SU-DHL-6 (cell line): Measurements from ENCODE around the gene FAM228B.

Experiments used
- CTCF ChIP-seq: fragments of 200-600 bp; sonication (generic); IDR thresholded peaks from one replicate; pipeline ENCODE4 v1.5.1; 2017; ENCODE audit warnings: antibody characterized with exemption, mild to moderate bottlenecking, low read length, moderate library complexity; ENCODE audit not compliant: insufficient read depth, poor library complexity, severe bottlenecking
- EZH2phosphoT487 ChIP-seq: fragments of 200-600 bp; sonication (generic), shearing (Covaris generic); conservative IDR thresholded peaks from 2 replicates; pipeline ENCODE4 v1.6.1; 2018; ENCODE audit warnings: mild to moderate bottlenecking, antibody characterized with exemption, low read length, moderate library complexity, mixed read lengths

DNA sequence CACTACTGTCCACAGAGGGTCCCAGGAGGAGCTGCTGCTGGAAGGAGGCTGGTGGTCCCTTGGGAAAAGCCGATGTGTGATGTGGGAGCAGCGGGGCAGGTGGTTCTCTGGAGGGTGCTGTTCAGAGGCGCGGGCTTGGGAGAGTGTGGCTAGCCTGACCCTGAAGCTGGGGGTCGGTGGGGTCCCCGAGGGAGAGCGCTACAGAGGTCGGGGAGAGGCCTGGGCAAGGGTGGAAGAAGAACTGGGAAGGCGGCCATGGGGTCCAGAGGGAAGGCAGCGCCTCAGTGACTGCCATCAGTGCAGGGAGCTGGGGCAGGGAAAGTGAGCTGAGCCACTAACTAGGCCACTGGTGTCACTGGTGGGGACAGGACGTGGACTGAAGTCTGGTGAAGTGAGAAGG is 84.1 kb downstream of the FAM228B start:
- TF ChIP-seq CTCF (no peak), EZH2phosphoT487 (no peak)
